H1 (cell line): Measurements from ENCODE around the gene NELFE. TPM values are rescaled to one million over a fixed set of nuclear protein-coding genes. Genes with fewer than 3 reads are reported as not detected.

Source experiments
- CTCF ChIA-PET: fragments of 300-600 bp; sonication (Branson Sonifier 250); formaldehyde crosslinking; loops from one replicate; lab custom pipeline; 2021; ENCODE audit not compliant: partially characterized antibody; lab: Charles Lee
- POLR2A ChIA-PET: fragments of 300-600 bp; sonication (Branson Sonifier 250); formaldehyde crosslinking; loops from one replicate; lab custom pipeline; 2021; ENCODE audit warnings: inconsistent platforms; ENCODE audit not compliant: partially characterized antibody; lab: Charles Lee
- DNase-seq, 2 experiments: peaks; one replicate each; pipeline versions ENCODE4 v3.0.0 to v3.0.0-alpha.2; 2010 to 2022; ENCODE audit warnings: low spot score in 2 of 2, low read depth in 1 of 2, mixed read lengths in 1 of 2
- FAIRE-seq: peaks from 2 replicates; lab custom pipeline; 2011; peaks lifted over from hg19 to GRCh38; lab: Jason Lieb, UNC
- H2AFZ ChIP-seq: 2 replicates; pipeline ENCODE4 v1.8.1; 2012; ENCODE audit warnings: low read length, inconsistent platforms
- H2AK5ac ChIP-seq: 2 replicates; pipeline ENCODE4 v1.6.1; 2013; ENCODE audit warnings: low read depth, low read length
- H2BK120ac ChIP-seq: replicated peaks from 2 replicates; pipeline ENCODE3; 2013; ENCODE audit warnings: low read depth, low read length, inconsistent platforms
- H2BK12ac ChIP-seq: 2 replicates; pipeline ENCODE4 v1.6.1; 2013; ENCODE audit warnings: low read depth, low read length
- H2BK15ac ChIP-seq: 2 replicates; pipeline ENCODE4 v1.6.1; 2013; ENCODE audit warnings: low read length
- H2BK20ac ChIP-seq: 2 replicates; pipeline ENCODE4 v1.6.1; 2013; ENCODE audit warnings: low read length
- H2BK5ac ChIP-seq: 2 replicates; pipeline ENCODE4 v1.6.1; 2013; ENCODE audit warnings: low read depth, low read length
- H3K14ac ChIP-seq: 2 replicates; pipeline ENCODE4 v1.6.1; 2013; ENCODE audit warnings: inconsistent platforms; ENCODE audit not compliant: insufficient read length
- H3K18ac ChIP-seq: 2 replicates; pipeline ENCODE4 v1.6.1; 2013; ENCODE audit warnings: low read length; ENCODE audit errors: extremely low read depth
- H3K23ac ChIP-seq: 2 replicates; pipeline ENCODE4 v1.6.1; 2013; ENCODE audit warnings: inconsistent platforms; ENCODE audit not compliant: insufficient read length
- H3K23me2 ChIP-seq: 2 replicates; pipeline ENCODE4 v1.6.1; 2013; ENCODE audit warnings: low read depth, low read length
- H3K27ac ChIP-seq: 2 replicates; pipeline ENCODE4 v1.6.1; 2011; ENCODE audit warnings: low read depth, low read length, inconsistent platforms
- H3K27me3 ChIP-seq, 4 experiments: replicated peaks in 1 of 4; 1 replicate in 1 of 4; 2 replicates in 3 of 4; pipeline versions ENCODE4 v1.6.1 to v1.8.1; 2011 to 2013; ENCODE audit warnings: low read length in 3 of 4, mild to moderate bottlenecking in 3 of 4, inconsistent platforms in 2 of 4, mixed read lengths in 2 of 4, moderate library complexity in 1 of 4; ENCODE audit not compliant: control insufficient read depth in 3 of 4, insufficient read depth in 3 of 4; ENCODE audit errors: extremely low read depth in 1 of 4
- H3K36me3 ChIP-seq, 4 experiments: 2 replicates each; pipeline versions ENCODE4 v1.6.1 to v1.8.1; 2011 to 2013; ENCODE audit warnings: mild to moderate bottlenecking in 4 of 4, low read length in 3 of 4, moderate library complexity in 2 of 4, control low read depth in 1 of 4, inconsistent platforms in 1 of 4; ENCODE audit not compliant: insufficient read depth in 4 of 4, control insufficient read depth in 2 of 4
- H3K4ac ChIP-seq: replicated peaks from 2 replicates; pipeline ENCODE3; 2013; ENCODE audit warnings: low read length, low read depth, mixed read lengths, inconsistent platforms; ENCODE audit not compliant: insufficient read length
- H3K4me1 ChIP-seq, 4 experiments: replicated peaks in 1 of 4; 1 replicate in 1 of 4; 2 replicates in 3 of 4; pipeline versions ENCODE4 v1.6.1 to v1.8.1; 2011 to 2013; ENCODE audit warnings: low read length in 3 of 4, inconsistent platforms in 2 of 4, mixed read lengths in 1 of 4; ENCODE audit not compliant: insufficient read depth in 4 of 4, control insufficient read depth in 3 of 4
- H3K4me2 ChIP-seq, 2 experiments: 2 replicates each; pipeline versions ENCODE4 v1.6.1 to v1.8.1; 2011 to 2013; ENCODE audit warnings: low read depth in 2 of 2, low read length in 2 of 2, control low read depth in 1 of 2, inconsistent platforms in 1 of 2, mild to moderate bottlenecking in 1 of 2; ENCODE audit not compliant: insufficient read depth in 1 of 2
- H3K4me3 ChIP-seq, 4 experiments: fragments of 200-600, 300-600 bp in 1 of 4; sonication (generic), shearing (Covaris generic), sonication (Bioruptor Twin) in 1 of 4; 2 replicates each; pipeline versions ENCODE4 v1.5.1 to v1.8.1; 2011 to 2016; ENCODE audit warnings: low read length in 4 of 4, low read depth in 3 of 4, control low read depth in 2 of 4, inconsistent platforms in 2 of 4, mild to moderate bottlenecking in 2 of 4, mixed read lengths in 1 of 4, moderate library complexity in 1 of 4; ENCODE audit not compliant: insufficient read depth in 2 of 4; ENCODE audit errors: extremely low read depth in 1 of 4
- H3K56ac ChIP-seq: replicated peaks from 2 replicates; pipeline ENCODE3; 2013; ENCODE audit warnings: low read depth, mild to moderate bottlenecking, mixed read lengths, low read length, inconsistent platforms; ENCODE audit not compliant: insufficient read length
- H3K79me1 ChIP-seq: 2 replicates; pipeline ENCODE4 v1.6.1; 2013; ENCODE audit warnings: low read depth, low read length, control low read depth
- H3K79me2 ChIP-seq, 2 experiments: 2 replicates each; pipeline versions ENCODE4 v1.6.1 to v1.8.1; 2012 to 2013; ENCODE audit warnings: low read length in 2 of 2, mild to moderate bottlenecking in 2 of 2, inconsistent platforms in 1 of 2; ENCODE audit not compliant: insufficient read depth in 2 of 2, control insufficient read depth in 1 of 2
- H3K9ac ChIP-seq, 4 experiments: replicated peaks in 1 of 4; 1 replicate in 1 of 4; 2 replicates in 3 of 4; pipeline versions ENCODE4 v1.6.1 to v1.8.1; 2011 to 2013; ENCODE audit warnings: low read depth in 3 of 4, low read length in 3 of 4, control low read depth in 2 of 4, mild to moderate bottlenecking in 2 of 4, moderate library complexity in 2 of 4, inconsistent platforms in 1 of 4; ENCODE audit errors: extremely low read depth in 1 of 4
- H3K9me3 ChIP-seq, 2 experiments: 2 replicates each; pipeline versions ENCODE4 v1.6.1 to v1.8.1; 2012 to 2013; ENCODE audit warnings: mild to moderate bottlenecking in 2 of 2, moderate library complexity in 2 of 2, control low read depth in 1 of 2, inconsistent platforms in 1 of 2, low read depth in 1 of 2, low read length in 1 of 2, mixed read lengths in 1 of 2; ENCODE audit not compliant: insufficient read depth in 2 of 2
- H4K20me1 ChIP-seq, 2 experiments: replicated peaks in 1 of 2; 2 replicates each; pipeline versions ENCODE3 to v1.8.1; 2011 to 2013; ENCODE audit warnings: inconsistent platforms in 2 of 2, low read length in 2 of 2, mild to moderate bottlenecking in 1 of 2; ENCODE audit not compliant: insufficient read depth in 2 of 2, control insufficient read depth in 1 of 2
- H4K5ac ChIP-seq: 2 replicates; pipeline ENCODE4 v1.6.1; 2013; ENCODE audit warnings: low read length, low read depth, mixed read lengths, inconsistent platforms; ENCODE audit not compliant: insufficient read length
- H4K8ac ChIP-seq: 2 replicates; pipeline ENCODE4 v1.8.0; 2013; ENCODE audit warnings: mild to moderate bottlenecking, moderate library complexity, low read length, inconsistent platforms; ENCODE audit not compliant: insufficient read depth; ENCODE audit errors: extremely low read depth
- H4K91ac ChIP-seq: replicated peaks from 2 replicates; pipeline ENCODE3; 2013; ENCODE audit warnings: low read length, mixed read lengths, inconsistent platforms; ENCODE audit not compliant: insufficient read length
- CHD1 ChIP-seq: IDR thresholded peaks from 2 replicates; pipeline ENCODE4 v1.6.1; 2012; ENCODE audit warnings: low read depth, low read length, improper control_type of control experiment
- CTBP2 ChIP-seq: IDR thresholded peaks from 2 replicates; pipeline ENCODE4 v1.7.0; 2011; ENCODE audit warnings: borderline replicate concordance, mild to moderate bottlenecking, moderate library complexity, mixed read lengths, low read length; ENCODE audit not compliant: insufficient read depth, insufficient read length
- EGR1 ChIP-seq: IDR thresholded peaks from 2 replicates; pipeline ENCODE4 v1.6.1; 2011; ENCODE audit warnings: low read depth, low read length, borderline replicate concordance
- FOSL1 ChIP-seq: IDR thresholded peaks from 2 replicates; pipeline ENCODE4 v1.6.1; 2011; ENCODE audit warnings: mild to moderate bottlenecking, low read depth, low read length, moderate library complexity; ENCODE audit not compliant: insufficient read depth
- HDAC2 ChIP-seq, 2 experiments: fragments of 300-600 bp in 1 of 2; sonication (generic) in 1 of 2; IDR thresholded peaks; 2 replicates each; pipeline ENCODE4 v1.6.1; 2011 to 2012; ENCODE audit warnings: low read depth in 2 of 2, low read length in 2 of 2, mild to moderate bottlenecking in 2 of 2, moderate library complexity in 2 of 2, borderline replicate concordance in 1 of 2, inconsistent platforms in 1 of 2
- JUND ChIP-seq: IDR thresholded peaks from 2 replicates; pipeline ENCODE4 v1.6.1; 2011; ENCODE audit warnings: mild to moderate bottlenecking, improper control_type of control experiment, low read length
- NRF1 ChIP-seq: IDR thresholded peaks from 2 replicates; pipeline ENCODE4 v1.6.1; 2011; ENCODE audit warnings: mild to moderate bottlenecking, low read depth, low read length, improper control_type of control experiment
- SIN3A ChIP-seq, 2 experiments: IDR thresholded peaks in 1 of 2; conservative IDR thresholded peaks in 1 of 2; 2 replicates each; pipeline ENCODE4 v1.6.1; 2011 to 2012; ENCODE audit warnings: low read length in 2 of 2, improper control_type of control experiment in 1 of 2, low read depth in 1 of 2, mild to moderate bottlenecking in 1 of 2
- TAF7 ChIP-seq: optimal IDR thresholded peaks from 2 replicates; pipeline ENCODE3; 2011; ENCODE audit warnings: low read depth, mild to moderate bottlenecking, inconsistent platforms, low read length, moderate library complexity, borderline replicate concordance
- TEAD4 ChIP-seq: IDR thresholded peaks from 2 replicates; pipeline ENCODE4 v1.6.1; 2012; ENCODE audit warnings: low read depth, low read length, inconsistent platforms, mixed read lengths
- WGBS, 2 experiments: shearing (Covaris generic) in 1 of 2; methylation state at CpG; one replicate each; pipeline versions ENCODE4 v1.1.6 to v1.1.7; 2013 to 2015; ENCODE audit warnings: low lambda C conversion rate in 2 of 2, mixed read lengths in 2 of 2, inconsistent platforms in 1 of 2, low coverage in 1 of 2, missing lambda C conversion rate in 1 of 2; ENCODE audit not compliant: insufficient replicate concordance in 2 of 2, insufficient coverage in 1 of 2, insufficient read length in 1 of 2; ENCODE audit errors: extremely low coverage in 1 of 2, missing lambda C conversion rate in 1 of 2; 5-methylcytosine and 5-hydroxymethylcytosine counted together
- polyA plus RNA-seq, 7 experiments: library from polyadenylated mRNA; depleted of rRNA in 3 of 7; stranded (reverse) in 5 of 7; unstranded in 2 of 7; fragments of >200 nt in 5 of 7; fragments of 200-250 nt in 2 of 7; gene quantifications; 1 replicate in 5 of 7; 2 replicates in 1 of 7; 4 replicates in 1 of 7; pipeline versions ENCODE4 v1.2.1 to v1.2.3, GENCODE V29; 2011 to 2013; ENCODE audit warnings: missing spikeins in 2 of 7, mixed read lengths in 2 of 7
- total RNA-seq: library from RNA; stranded (reverse); fragmentation: NEBNext Ultra II Directional; extraction: Animal tissue kit (Norgen Biotek cat#: 25700); gene quantifications from 2 replicates; pipeline ENCODE4 v1.2.1, GENCODE V29; 2021

The NELFE gene
- total and polyA plus RNA-seq, 2 of the 8 experiments (the other 6 are each of a cell fraction or from before 2014, with no cell fraction given): 49.2 to 71.5 TPM

DNA sequence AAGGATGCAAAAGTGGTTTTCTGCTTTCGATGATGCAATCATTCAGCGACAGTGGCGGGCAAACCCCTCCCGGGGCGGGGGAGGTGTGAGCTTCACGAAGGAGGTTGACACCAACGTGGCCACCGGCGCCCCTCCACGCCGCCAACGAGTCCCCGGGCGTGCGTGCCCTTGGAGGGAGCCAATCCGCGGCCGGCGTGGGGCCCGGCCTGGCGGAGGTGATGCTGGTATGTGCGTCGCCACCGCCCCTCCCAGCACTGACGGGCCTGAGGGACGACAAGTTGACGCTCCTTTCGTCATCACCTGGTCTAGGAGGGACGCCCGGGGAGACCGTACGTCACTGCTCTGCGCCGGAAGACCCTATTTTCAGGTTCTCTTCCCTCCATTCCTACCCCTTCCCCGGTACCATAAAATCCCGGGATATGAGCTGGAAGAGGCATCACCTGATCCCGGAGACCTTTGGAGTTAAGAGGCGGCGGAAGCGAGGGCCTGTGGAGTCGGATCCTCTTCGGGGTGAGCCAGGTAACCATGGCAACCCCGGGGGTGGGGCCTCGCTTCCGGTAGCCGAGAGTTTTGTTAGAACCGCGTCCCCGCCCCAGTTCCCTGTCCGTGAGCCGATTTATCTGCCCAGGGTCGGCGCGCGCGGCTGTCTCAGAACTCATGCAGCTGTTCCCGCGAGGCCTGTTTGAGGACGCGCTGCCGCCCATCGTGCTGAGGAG is 13.4 kb upstream of the NELFE start, which contains the start of gene DXO:
Gene DXO, minus strand, starts transcription at position 146 of the 716 bp plus-strand sequence. CDS start 463 bp downstream, outside the sequence.
- DNase-seq: peak; percentile 80 to 98
- peaks cover 8 to 28% (median 20%) of the 10 kb centered on the region in 4 experiments; a peak in 7 of 8 replicates for H3K36me3 ChIP-seq
- H3K23ac ChIP-seq: no peak within 1 kb of the TSS
- peak within 1 kb of the TSS; percentile 90 for H3K27ac ChIP-seq
- peak within 1 kb of the TSS; percentile 68; the same call in 1 of the 2 replicates for H2AK5ac ChIP-seq
- peak within 1 kb of the TSS; percentile 11 for H3K4ac ChIP-seq
- H2BK5ac ChIP-seq: peak within 1 kb of the TSS; percentile 88
- H3K23me2 ChIP-seq: peaks cover 13% of the 10 kb centered on the region
- H2BK12ac ChIP-seq: peak within 1 kb of the TSS; percentile 82
- H3K56ac ChIP-seq: peak within 1 kb of the TSS; percentile 51
- H3K79me1 ChIP-seq: peaks cover 4% of the 10 kb centered on the region; the same call in 1 of the 2 replicates
- H3K9ac ChIP-seq: peak within 1 kb of the TSS; percentile 54 to 84 (median 79)
- peak within 1 kb of the TSS; percentile 98 for H4K5ac ChIP-seq
- CTCF ChIA-PET: interaction anchor here (0.6 to 10.2 kb wide), 5 partner anchors 11 to 1194 kb away, joined by 3 to 84 read pairs (median 5); no protein-coding TSS in a partner anchor
- H3K14ac ChIP-seq: no peak within 1 kb of the TSS
- FAIRE-seq: peak; percentile 32
- peak within 1 kb of the TSS; percentile 99 for H4K8ac ChIP-seq
- H4K91ac ChIP-seq: no peak within 1 kb of the TSS
- H3K9me3 ChIP-seq: peaks cover 0 to 5% of the 10 kb centered on the region in 2 experiments; a peak in 1 of 4 replicates
- H2BK20ac ChIP-seq: no peak within 1 kb of the TSS
- H3K4me1 ChIP-seq: peaks cover 0 to 9% (median 5%) of the 10 kb centered on the region in 4 experiments; a peak in 5 of 7 replicates
- 2% methylated on average over 50 of the region's 62 CpGs; no CpG with 5 or more reads in 1 of the 2 experiments for WGBS, 2 experiments
- peaks cover 0 to under 1% of the 10 kb centered on the region in 2 experiments for H4K20me1 ChIP-seq
- peak within 1 kb of the TSS; percentile 68 to 94 (median 84) for H3K4me3 ChIP-seq
- no peaks in the 10 kb centered on the region; a peak in 1 of 7 replicates for H3K27me3 ChIP-seq
- no peak within 1 kb of the TSS for H2BK15ac ChIP-seq
- peaks cover 0 to 11% of the 10 kb centered on the region in 2 experiments; a peak in 1 of 4 replicates for H3K79me2 ChIP-seq
- no peak within 1 kb of the TSS for H2BK120ac ChIP-seq
- peak within 1 kb of the TSS; percentile 91 to 100 for H3K4me2 ChIP-seq
- H2AFZ ChIP-seq: peak within 1 kb of the TSS; percentile 57; the same call in 1 of the 2 replicates
- peak within 1 kb of the TSS; percentile 24 for H3K18ac ChIP-seq
- POLR2A ChIA-PET: interaction anchor here (0.7 to 15.3 kb wide), 20 partner anchors 8 to 1000 kb away, joined by 3 to 279 read pairs (median 4); partner anchors contain the start of genes CFB, EHMT2, FKBPL and NELFE
- no peak for TF ChIP-seq JUND
- no peak for TF ChIP-seq NRF1
- peak; percentile 24 for TF ChIP-seq CTBP2
- TF ChIP-seq HDAC2 (IDR thresholded peaks at IDR 0.05; ENCODE audit: borderline replicate concordance in 1 of 2, low read depth in 2 of 2, low read length in 2 of 2): peak; percentile 60 to 85; a peak in 2 of 4 replicates
- peak; percentile 63 for TF ChIP-seq TAF7
- peak; percentile 80 to 86; a peak in 3 of 4 replicates for TF ChIP-seq SIN3A (conservative IDR thresholded peaks at IDR 0.05 in 1 of 2, IDR thresholded peaks at IDR 0.05 in 1 of 2; ENCODE audit: low read depth in 1 of 2, low read length in 2 of 2)
- TF ChIP-seq CHD1: no peak
- TF ChIP-seq TEAD4: peak; percentile 84
- no peak for TF ChIP-seq FOSL1
- TF ChIP-seq EGR1: peak; percentile 48; the same call in 1 of the 2 replicates
